Smooth muscle cell (in vitro differentiated cells): ENCODE results near the gene FAT1. TPM values are rescaled to one million over a fixed set of nuclear protein-coding genes. Genes with fewer than 3 reads are reported as not detected.

Experiments
- DNase-seq: peaks from one replicate; lab custom pipeline; 2025; ENCODE audit not compliant: unreplicated experiment; lab: John Stamatoyannopoulos, UW
- H2AFZ ChIP-seq: fragments of 200-600 bp; sonication (generic); 2 replicates; pipeline ENCODE4 v1.6.0; 2016; ENCODE audit warnings: antibody characterized with exemption, low read depth, mild to moderate bottlenecking
- H3F3A ChIP-seq: fragments of 200-600 bp; sonication (generic); 2 replicates; pipeline ENCODE4 v1.6.0; 2017; ENCODE audit warnings: antibody characterized with exemption, low read depth
- H3K27ac ChIP-seq: fragments of 200-600 bp; sonication (generic); 2 replicates; pipeline ENCODE4 v1.5.1; 2016; ENCODE audit warnings: low read depth, mild to moderate bottlenecking
- H3K27me3 ChIP-seq: fragments of 200-600 bp; sonication (generic); 2 replicates; pipeline ENCODE4 v1.6.1; 2016; ENCODE audit warnings: low read depth, mild to moderate bottlenecking
- H3K36me3 ChIP-seq: fragments of 200-600 bp; sonication (generic); 2 replicates; pipeline ENCODE4 v1.5.1; 2016; ENCODE audit warnings: low read depth
- H3K4me1 ChIP-seq: fragments of 200-600 bp; sonication (generic); 2 replicates; pipeline ENCODE4 v1.5.1; 2016; ENCODE audit warnings: low read depth
- H3K4me2 ChIP-seq: fragments of 200-600 bp; sonication (generic); 2 replicates; pipeline ENCODE4 v1.6.0; 2016; ENCODE audit warnings: mild to moderate bottlenecking
- H3K4me3 ChIP-seq: fragments of 200-600 bp; sonication (generic); 2 replicates; pipeline ENCODE4 v1.5.1; 2016; ENCODE audit warnings: mild to moderate bottlenecking
- H3K79me2 ChIP-seq: fragments of 200-600 bp; sonication (generic); 2 replicates; pipeline ENCODE4 v1.6.0; 2016; ENCODE audit warnings: low read depth, mild to moderate bottlenecking
- H3K9ac ChIP-seq: fragments of 200-600 bp; sonication (generic); 2 replicates; pipeline ENCODE4 v1.6.0; 2016; ENCODE audit warnings: low read depth
- H3K9me3 ChIP-seq: fragments of 200-600 bp; sonication (generic); replicated peaks from 2 replicates; pipeline ENCODE4 v1.5.1; 2016; ENCODE audit warnings: low read depth
- H4K20me1 ChIP-seq: fragments of 200-600 bp; sonication (generic); 2 replicates; pipeline ENCODE4 v1.6.0; 2016; ENCODE audit warnings: low read depth
- CTCF ChIP-seq: fragments of 200-600 bp; sonication (generic); IDR thresholded peaks from 2 replicates; pipeline ENCODE4 v1.5.1; 2017; ENCODE audit warnings: borderline replicate concordance, mild to moderate bottlenecking, antibody characterized with exemption; ENCODE audit not compliant: insufficient read depth, poor library complexity, severe bottlenecking
- WGBS: methylation state at CpG from one replicate; pipeline ENCODE4 v1.1.7; 2016; ENCODE audit warnings: low lambda C conversion rate; 5-methylcytosine and 5-hydroxymethylcytosine counted together
- polyA plus RNA-seq: library from polyadenylated mRNA; unstranded; fragments of >200 nt; fragmentation: Nextera tagmentation; extraction: Ambion mirVana; gene quantifications from 2 replicates; pipeline ENCODE4 v1.2.1, GENCODE V29; 2016
- total RNA-seq: library from RNA; depleted of rRNA; stranded (reverse); fragments of >200 nt; gene quantifications from 2 replicates; pipeline ENCODE4 v1.2.3, GENCODE V29; 2014

FAT1 gene
- total and polyA plus RNA-seq, 2 experiments from 2014 or later = 42.4 to 395 TPM

GRCh38 chr4:186545436-186545835 is 178.2 kb downstream of the FAT1 start:
- no peak for DNase-seq
- Histone ChIP-seq H3K27ac (no peak overlapping the region), H3K9me3 (no peaks in the 10 kb centered on the region), H3K79me2 (no peaks in the 10 kb centered on the region), H3K36me3 (no peaks in the 10 kb centered on the region), H3K4me1 (no peaks in the 10 kb centered on the region), H3K4me3 (no peak overlapping the region), H3K9ac (no peak overlapping the region), H3F3A (no peaks in the 10 kb centered on the region), H3K27me3 (peaks cover 30% of the 10 kb centered on the region), H2AFZ (no peak overlapping the region), H4K20me1 (no peaks in the 10 kb centered on the region), H3K4me2 (no peak overlapping the region)
- WGBS = 82% methylated on average over 7 of the region's 7 CpGs
- no peak for TF ChIP-seq CTCF

- no peak for DNase-seq
- Histone ChIP-seq H2AFZ (no peak overlapping the region), H3K79me2 (no peaks in the 10 kb centered on the region), H3K27me3 (peaks cover 10% of the 10 kb centered on the region), H3F3A (no peaks in the 10 kb centered on the region), H3K4me3 (no peak overlapping the region), H3K36me3 (no peaks in the 10 kb centered on the region), H3K4me2 (no peak overlapping the region), H3K4me1 (no peaks in the 10 kb centered on the region), H3K9me3 (no peaks in the 10 kb centered on the region), H3K27ac (no peak overlapping the region), H3K9ac (no peak overlapping the region), H4K20me1 (no peaks in the 10 kb centered on the region)
- 95% methylated on average over 2 of the region's 2 CpGs for WGBS
- no peak for TF ChIP-seq CTCF
These were observed 180.4 kb downstream of the FAT1 start for GRCh38 chr4:186543206-186543605.

- DNase-seq = no peak
- Histone ChIP-seq H3K9me3 (no peaks in the 10 kb centered on the region), H4K20me1 (no peaks in the 10 kb centered on the region), H2AFZ (no peak overlapping the region), H3K79me2 (no peaks in the 10 kb centered on the region), H3K27ac (no peak overlapping the region), H3K4me3 (no peak overlapping the region), H3K36me3 (no peaks in the 10 kb centered on the region), H3K4me1 (no peaks in the 10 kb centered on the region), H3K9ac (no peak overlapping the region), H3F3A (no peaks in the 10 kb centered on the region), H3K4me2 (no peak overlapping the region), H3K27me3 (no peaks in the 10 kb centered on the region)
- TF ChIP-seq CTCF = no peak
- WGBS = 89% methylated on average over 4 of the region's 4 CpGs
These were observed 181.9 kb downstream of the FAT1 start for GRCh38 chr4:186541801-186542200.

- H3K4me3 ChIP-seq = no peak overlapping the region
- H3K9me3 ChIP-seq = no peaks in the 10 kb centered on the region
- H3F3A ChIP-seq = no peaks in the 10 kb centered on the region
- no peak overlapping the region for H3K9ac ChIP-seq
- no peaks in the 10 kb centered on the region for H3K4me1 ChIP-seq
- H3K4me2 ChIP-seq = no peak overlapping the region
- no peaks in the 10 kb centered on the region for H4K20me1 ChIP-seq
- no peaks in the 10 kb centered on the region for H3K79me2 ChIP-seq
- no peak for TF ChIP-seq CTCF
- H2AFZ ChIP-seq = no peak overlapping the region
- no peaks in the 10 kb centered on the region for H3K36me3 ChIP-seq
- WGBS = 86% methylated on average over 19 of the region's 19 CpGs
- no peak overlapping the region for H3K27ac ChIP-seq
- no peak for DNase-seq
- H3K27me3 ChIP-seq = no peaks in the 10 kb centered on the region
These were observed 185.7 kb downstream of the FAT1 start for GRCh38 chr4:186537843-186538521.
